ENCODE measurements around the gene AP5S1. TPM values are rescaled to one million over a fixed set of nuclear protein-coding genes. Genes with fewer than 3 reads are reported as not detected.
A peak's percentile ranks its signal among the peaks of the same experiment; 100 is the strongest.
"Not testable (repeated sequence)": the region's sequence is repeated elsewhere in the genome, so short reads cannot be mapped to it uniquely, and the experiment has no call there.

AP5S1 gene
- total RNA-seq, 1 donor = 25.9 TPM

GRCh38 chr20:3842348-3842930, 22.1 kb downstream of the AP5S1 start:
- peak in 2 of 3 donors; percentile 49 to 69 for DNase-seq (ENCODE audit: low read depth in 2 of 3, low spot score in 2 of 3)

GRCh38 chr20:3843490-3843889, 23.1 kb downstream of the AP5S1 start:
- DNase-seq (ENCODE audit: low read depth in 2 of 3, low spot score in 2 of 3) = peak in 2 of 3 donors; percentile 31 to 42

GRCh38 chr20:3843990-3844619, 23.8 kb downstream of the AP5S1 start:
- DNase-seq (ENCODE audit: low read depth in 2 of 3, low spot score in 2 of 3) = not testable (repeated sequence)

- no peak for DNase-seq (ENCODE audit: low read depth in 2 of 3, low spot score in 2 of 3)
Observed at GRCh38 chr20:3846378-3846739, 26.0 kb downstream of the AP5S1 start.

- DNase-seq (ENCODE audit: low read depth in 2 of 3, low spot score in 2 of 3) = peak; percentile 63 to 84 (median 83)
Observed at GRCh38 chr20:3846740-3847428, 26.5 kb downstream of the AP5S1 start, which contains the start of gene MAVS. TSS of gene MAVS (plus strand) at chr20:3846834. CDS start at chr20:3854625, 7,791 bp downstream.

- DNase-seq (ENCODE audit: low read depth in 2 of 3, low spot score in 2 of 3) = peak in 1 of 3 donors; percentile 4
Observed at GRCh38 chr20:3847429-3847940, 27.1 kb downstream of the AP5S1 start.

- no peak for DNase-seq (ENCODE audit: low read depth in 2 of 3, low spot score in 2 of 3)
Observed at GRCh38 chr20:3848565-3848964, 28.2 kb downstream of the AP5S1 start.

GRCh38 chr20:3854462-3854871, 34.1 kb downstream of the AP5S1 start:
- no peak for DNase-seq (ENCODE audit: low read depth in 2 of 3, low spot score in 2 of 3)

- no peak for DNase-seq (ENCODE audit: low read depth in 2 of 3, low spot score in 2 of 3)
Observed at GRCh38 chr20:3857405-3857804, 37.1 kb downstream of the AP5S1 start.

GRCh38 chr20:3858689-3859088, 38.3 kb downstream of the AP5S1 start:
- DNase-seq (ENCODE audit: low read depth in 2 of 3, low spot score in 2 of 3) = no peak

GRCh38 chr20:3861191-3861590, 40.8 kb downstream of the AP5S1 start:
- DNase-seq (ENCODE audit: low read depth in 2 of 3, low spot score in 2 of 3) = no peak

- DNase-seq (ENCODE audit: low read depth in 2 of 3, low spot score in 2 of 3) = no peak
Observed at GRCh38 chr20:3862333-3862732, 42.0 kb downstream of the AP5S1 start.

- DNase-seq (ENCODE audit: low read depth in 2 of 3, low spot score in 2 of 3) = no peak
Observed at GRCh38 chr20:3863317-3863716, 43.0 kb downstream of the AP5S1 start.

- no peak for DNase-seq (ENCODE audit: low read depth in 2 of 3, low spot score in 2 of 3)
Observed at GRCh38 chr20:3864518-3864917, 44.2 kb downstream of the AP5S1 start.

GRCh38 chr20:3865152-3865886, 45.0 kb downstream of the AP5S1 start:
- DNase-seq (ENCODE audit: low read depth in 2 of 3, low spot score in 2 of 3) = no peak

- DNase-seq (ENCODE audit: low read depth in 2 of 3, low spot score in 2 of 3) = no peak
Observed at GRCh38 chr20:3865887-3866407, 45.6 kb downstream of the AP5S1 start.

GRCh38 chr20:3866464-3866863, 46.1 kb downstream of the AP5S1 start:
- DNase-seq (ENCODE audit: low read depth in 2 of 3, low spot score in 2 of 3) = no peak

GRCh38 chr20:3867802-3868201, 47.5 kb downstream of the AP5S1 start:
- DNase-seq (ENCODE audit: low read depth in 2 of 3, low spot score in 2 of 3) = no peak

- DNase-seq (ENCODE audit: low read depth in 2 of 3, low spot score in 2 of 3) = no peak
Observed at GRCh38 chr20:3869839-3870634, 49.7 kb downstream of the AP5S1 start.
